IMR-90 (cell line): ENCODE results near the gene MTG1. TPM values are rescaled to one million over a fixed set of nuclear protein-coding genes. Genes with fewer than 3 reads are reported as not detected.

ENCODE experiments used
- ATAC-seq: fragments of 200-7000 bp; cut with Tn5 transposase; 2 replicates; pipeline ENCODE4 v1.9.1; 2020; ENCODE audit warnings: low read depth, mild to moderate bottlenecking, moderate library complexity
- BruUV-seq: library from RNA; stranded (reverse); fragments of 400-500 nt; replicated peaks from 2 replicates; lab custom pipeline; 2021; lab: Mats Ljungman, UMichigan
- CTCF ChIA-PET: fragments of 300-600 bp; formaldehyde crosslinking; extraction: SDS; loops from one replicate; lab custom pipeline; 2021; ENCODE audit warnings: antibody characterized with exemption; lab: Yijun Ruan, JAX
- POLR2A ChIA-PET: fragments of 300-600 bp; sonication (Branson Sonifier 250); formaldehyde crosslinking; loops from one replicate; lab custom pipeline; 2022; ENCODE audit warnings: antibody characterized with exemption; ENCODE audit not compliant: unreplicated experiment; lab: Charles Lee
- DNase-seq: peaks from one replicate; pipeline ENCODE4 v3.0.0; 2013
- H2AFZ ChIP-seq: replicated peaks from 2 replicates; pipeline ENCODE3; 2013; ENCODE audit warnings: low read length, mild to moderate bottlenecking; ENCODE audit not compliant: poor library complexity
- H2AK5ac ChIP-seq: 2 replicates; pipeline ENCODE4 v1.6.1; 2013; ENCODE audit warnings: low read depth, low read length, inconsistent platforms
- H2AK9ac ChIP-seq: replicated peaks from 2 replicates; pipeline ENCODE3; 2013; ENCODE audit warnings: mild to moderate bottlenecking, low read depth, low read length, moderate library complexity; ENCODE audit not compliant: poor library complexity
- H2BK120ac ChIP-seq: 2 replicates; pipeline ENCODE4 v1.6.1; 2013; ENCODE audit warnings: low read depth, low read length, inconsistent platforms
- H2BK15ac ChIP-seq: 3 replicates; pipeline ENCODE4 v1.6.1; 2013; ENCODE audit warnings: low read depth, low read length, inconsistent platforms
- H2BK20ac ChIP-seq: 2 replicates; pipeline ENCODE4 v1.6.1; 2013; ENCODE audit warnings: low read depth, mild to moderate bottlenecking, inconsistent platforms, low read length, moderate library complexity
- H2BK5ac ChIP-seq: 2 replicates; pipeline ENCODE4 v1.6.1; 2013; ENCODE audit warnings: mild to moderate bottlenecking, low read depth, low read length, inconsistent platforms; ENCODE audit not compliant: poor library complexity, severe bottlenecking
- H3K14ac ChIP-seq: replicated peaks from 2 replicates; pipeline ENCODE4 v1.6.1; 2013; ENCODE audit warnings: low read depth, low read length, inconsistent platforms
- H3K18ac ChIP-seq: 2 replicates; pipeline ENCODE4 v1.6.1; 2013; ENCODE audit warnings: low read depth, low read length, control low read depth
- H3K23ac ChIP-seq: 2 replicates; pipeline ENCODE4 v1.6.1; 2013; ENCODE audit warnings: low read depth, low read length, inconsistent platforms
- H3K27ac ChIP-seq: 2 replicates; pipeline ENCODE4 v1.5.1; 2013; ENCODE audit warnings: mild to moderate bottlenecking, control low read depth, low read length; ENCODE audit not compliant: insufficient read depth
- H3K27me3 ChIP-seq: 2 replicates; pipeline ENCODE4 v1.6.1; 2013; ENCODE audit warnings: low read length; ENCODE audit not compliant: control insufficient read depth, insufficient read depth
- H3K36me3 ChIP-seq: 2 replicates; pipeline ENCODE4 v1.6.1; 2013; ENCODE audit warnings: low read length, mixed read lengths; ENCODE audit not compliant: control insufficient read depth, insufficient read depth
- H3K4ac ChIP-seq: 2 replicates; pipeline ENCODE4 v1.6.1; 2013; ENCODE audit warnings: low read depth, low read length, inconsistent platforms
- H3K4me1 ChIP-seq: 2 replicates; pipeline ENCODE4 v1.6.1; 2013; ENCODE audit warnings: low read length, mixed read lengths; ENCODE audit not compliant: control insufficient read depth, insufficient read depth
- H3K4me2 ChIP-seq: 2 replicates; pipeline ENCODE4 v1.6.1; 2013; ENCODE audit warnings: low read depth, mild to moderate bottlenecking, control low read depth, low read length, moderate library complexity
- H3K4me3 ChIP-seq: 2 replicates; pipeline ENCODE4 v1.5.1; 2013; ENCODE audit warnings: low read depth, mild to moderate bottlenecking, control low read depth, low read length, moderate library complexity; ENCODE audit not compliant: insufficient read depth
- H3K56ac ChIP-seq: 2 replicates; pipeline ENCODE4 v1.6.1; 2013; ENCODE audit warnings: low read length, inconsistent platforms; ENCODE audit not compliant: insufficient read depth; ENCODE audit errors: extremely low read depth
- H3K79me1 ChIP-seq, 2 experiments: 2 replicates each; pipeline ENCODE4 v1.6.1; 2013; ENCODE audit warnings: low read length in 2 of 2, inconsistent platforms in 1 of 2, low read depth in 1 of 2
- H3K9ac ChIP-seq: 2 replicates; pipeline ENCODE4 v1.6.1; 2013; ENCODE audit warnings: low read depth, low read length, control low read depth
- H3K9me1 ChIP-seq: 2 replicates; pipeline ENCODE4 v1.6.1; 2013; ENCODE audit warnings: low read length, inconsistent platforms; ENCODE audit not compliant: insufficient read depth
- H3K9me3 ChIP-seq: 2 replicates; pipeline ENCODE4 v1.6.1; 2013; ENCODE audit warnings: low read length; ENCODE audit not compliant: control insufficient read depth, insufficient read depth
- H4K20me1 ChIP-seq: 2 replicates; pipeline ENCODE4 v1.6.1; 2013; ENCODE audit warnings: low read length, inconsistent platforms; ENCODE audit not compliant: insufficient read depth
- H4K5ac ChIP-seq: 2 replicates; pipeline ENCODE4 v1.6.1; 2013; ENCODE audit warnings: mild to moderate bottlenecking, low read depth, low read length, control low read depth
- H4K8ac ChIP-seq, 2 experiments: 2 replicates each; pipeline ENCODE4 v1.6.1; 2013; ENCODE audit warnings: low read depth in 2 of 2, low read length in 2 of 2, control low read depth in 1 of 2, inconsistent platforms in 1 of 2
- H4K91ac ChIP-seq: 2 replicates; pipeline ENCODE4 v1.6.1; 2013; ENCODE audit warnings: low read depth, low read length, inconsistent platforms; ENCODE audit not compliant: insufficient read depth
- BHLHE40 ChIP-seq: fragments of 150-350 bp; IDR thresholded peaks from 2 replicates; pipeline ENCODE4 v1.6.1; 2016; ENCODE audit warnings: mild to moderate bottlenecking, low read depth, low read length
- CEBPB ChIP-seq: IDR thresholded peaks from 2 replicates; pipeline ENCODE4 v1.6.1; 2012; ENCODE audit warnings: low read depth, low read length, improper control_type of control experiment
- CHD1 ChIP-seq: IDR thresholded peaks from 2 replicates; pipeline ENCODE4 v1.6.1; 2012; ENCODE audit warnings: low read depth, low read length, improper control_type of control experiment
- FOS ChIP-seq: fragments of 150-350 bp; IDR thresholded peaks from 2 replicates; pipeline ENCODE4 v1.6.1; 2016; ENCODE audit warnings: low read depth, low read length
- MAFK ChIP-seq: IDR thresholded peaks from 2 replicates; pipeline ENCODE4 v1.6.1; 2012; ENCODE audit warnings: low read depth, low read length, improper control_type of control experiment
- MAZ ChIP-seq: IDR thresholded peaks from 2 replicates; pipeline ENCODE4 v1.6.1; 2012; ENCODE audit warnings: low read depth, mild to moderate bottlenecking, low read length, improper control_type of control experiment, moderate library complexity, borderline replicate concordance
- MXI1 ChIP-seq: IDR thresholded peaks from 2 replicates; pipeline ENCODE4 v1.6.1; 2012; ENCODE audit warnings: low read depth, mild to moderate bottlenecking, low read length, moderate library complexity, borderline replicate concordance
- POLR2A ChIP-seq: IDR thresholded peaks from 2 replicates; pipeline ENCODE4 v1.6.1; 2012; ENCODE audit warnings: mild to moderate bottlenecking, low read depth, low read length
- RAD21 ChIP-seq: IDR thresholded peaks from 2 replicates; pipeline ENCODE4 v1.6.1; 2012; ENCODE audit warnings: low read length, improper control_type of control experiment
- RCOR1 ChIP-seq: IDR thresholded peaks from 2 replicates; pipeline ENCODE4 v1.6.1; 2012; ENCODE audit warnings: mild to moderate bottlenecking, low read length, improper control_type of control experiment; ENCODE audit not compliant: insufficient replicate concordance
- RFX5 ChIP-seq: IDR thresholded peaks from 2 replicates; pipeline ENCODE4 v1.8.0; 2012; ENCODE audit warnings: low read depth, mild to moderate bottlenecking, low read length, moderate library complexity
- SMC3 ChIP-seq: fragments of 150-350 bp; IDR thresholded peaks from 2 replicates; pipeline ENCODE4 v1.6.1; 2016; ENCODE audit warnings: low read depth, mild to moderate bottlenecking, antibody characterized with exemption, low read length, moderate library complexity
- WGBS, 2 experiments: methylation state at CpG; one replicate each; pipeline versions ENCODE4 v1.1.5 to v1.1.7; 2013; ENCODE audit warnings: missing lambda C conversion rate in 2 of 2; ENCODE audit not compliant: insufficient read length in 1 of 2; ENCODE audit errors: extremely low coverage in 2 of 2; 5-methylcytosine and 5-hydroxymethylcytosine counted together
- dilution Hi-C: fragments of 300-500 bp; cut with HindIII; formaldehyde crosslinking; loops from one replicate; pipeline ENCODE4 v1.14.3; 2018; ENCODE audit warnings: low sequenced_read_pairs; ENCODE audit not compliant: unreplicated experiment
- in situ Hi-C: fragments of 300-500 bp; cut with MboI; formaldehyde crosslinking; loops from 3 replicates; pipeline ENCODE4 v1.14.3; 2019; ENCODE audit warnings: low sequenced_read_pairs, inconsistent platforms, mixed read lengths
- intact Hi-C: fragments of 100-400 bp; cut with micrococcal nuclease; formaldehyde crosslinking; loops from 2 replicates; pipeline ENCODE4 v1.10.0; 2022
- polyA plus RNA-seq, 3 experiments: library from polyadenylated mRNA; depleted of rRNA; stranded (reverse); fragments of >200 nt; gene quantifications; 2 replicates each; pipeline ENCODE4 v1.2.3, GENCODE V29; 2012; ENCODE audit warnings: low replicate concordance in 1 of 3
- total RNA-seq: library from RNA; depleted of rRNA; stranded (reverse); fragments of >200 nt; gene quantifications from 2 replicates; pipeline ENCODE4 v1.2.3, GENCODE V29; 2012
- TF ChIP-seq, protein P1 (sequence below): conservative IDR thresholded peaks from 2 replicates; pipeline ENCODE4 v1.5.1; 2012; ENCODE audit warnings: mild to moderate bottlenecking, low read depth, low read length, improper control_type of control experiment
- TF ChIP-seq, protein P2 (sequence below): fragments of 150-350 bp; IDR thresholded peaks from 2 replicates; pipeline ENCODE4 v1.6.1; 2017; ENCODE audit warnings: mild to moderate bottlenecking, antibody characterized with exemption, low read length, low read depth
- TF ChIP-seq, protein P3 (sequence below): fragments of 150-350 bp; IDR thresholded peaks from 2 replicates; pipeline ENCODE4 v1.6.1; 2016; ENCODE audit warnings: low read depth, mild to moderate bottlenecking, low read length, moderate library complexity, borderline replicate concordance

Gene MTG1
- total and polyA plus RNA-seq, 2 of the 4 experiments (the other 2 are of a cell fraction) = 38.5 to 64.8 TPM

DNA sequence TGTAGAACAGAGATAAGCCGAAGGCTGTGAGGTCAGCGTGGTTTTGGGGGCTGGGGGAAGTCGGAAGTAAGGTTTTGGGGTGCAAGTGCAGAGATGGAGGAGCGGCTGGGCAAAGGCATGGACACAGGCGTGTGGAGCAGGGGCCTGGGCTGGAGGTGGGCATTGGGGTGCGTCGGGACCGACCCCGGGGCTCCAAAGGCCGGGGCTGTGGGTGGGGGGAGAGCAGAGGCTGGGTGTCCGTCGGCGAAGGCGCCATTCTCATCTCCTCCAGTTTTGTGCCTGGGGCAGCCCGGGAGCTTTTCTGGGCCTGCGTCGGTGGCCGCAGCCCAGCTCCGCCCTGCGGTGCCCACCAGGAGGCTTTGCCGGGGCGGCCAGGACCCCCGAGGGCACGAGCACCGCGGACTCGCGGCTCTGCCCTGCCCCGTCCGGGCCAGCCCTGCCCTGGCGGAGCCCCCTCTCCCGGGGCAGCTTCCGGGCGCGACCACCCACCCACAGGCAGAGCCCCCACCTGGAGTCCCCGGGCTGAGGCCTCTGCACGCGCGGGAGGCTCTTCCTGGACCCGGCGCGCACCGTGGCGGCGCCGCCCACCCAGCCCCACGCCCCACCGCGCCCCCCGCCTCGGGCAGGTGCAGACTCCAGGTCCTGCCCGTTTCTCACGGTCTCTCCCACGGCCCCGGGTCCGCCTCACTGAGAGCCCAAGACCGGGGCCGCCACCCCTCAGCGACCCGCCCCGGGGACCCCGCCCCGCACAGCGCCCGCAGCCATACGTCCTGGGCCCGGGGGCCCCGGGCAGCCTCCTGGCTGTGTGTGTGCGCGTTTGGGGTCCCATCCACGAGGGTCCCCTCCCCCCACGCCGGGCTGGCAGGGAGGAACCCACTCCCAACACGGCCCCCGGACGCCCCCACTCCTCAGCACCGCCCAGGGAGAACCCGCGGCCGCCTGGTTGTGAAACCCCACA lies 52.1 kb downstream of the MTG1 start:
- WGBS, 2 experiments = 49% methylated on average over 18 of the region's 80 CpGs; no CpG with 5 or more reads in 1 of the 2 experiments
- Histone ChIP-seq H2AFZ (no peak overlapping the region), H2BK15ac (no peak overlapping the region), H3K14ac (no peak overlapping the region), H3K56ac (no peak overlapping the region), H4K20me1 (no peaks in the 10 kb centered on the region), H3K27ac (no peak overlapping the region), H2BK20ac (no peak overlapping the region), H2BK5ac (no peak overlapping the region), H3K4me3 (no peak overlapping the region), H3K4ac (no peak overlapping the region), H3K27me3 (no peaks in the 10 kb centered on the region), H4K8ac (no peak overlapping the region), H3K18ac (no peak overlapping the region), H3K4me2 (no peak overlapping the region), H3K9me1 (no peaks in the 10 kb centered on the region), H3K79me1 (no peaks in the 10 kb centered on the region), H3K36me3 (no peaks in the 10 kb centered on the region), H3K9ac (no peak overlapping the region), H4K91ac (no peak overlapping the region), H3K4me1 (no peaks in the 10 kb centered on the region), H4K5ac (no peak overlapping the region), H2AK5ac (no peak overlapping the region), H3K9me3 (peaks cover 15% of the 10 kb centered on the region), H3K23ac (no peak overlapping the region), H2AK9ac (no peak overlapping the region), H2BK120ac (no peak overlapping the region)
- ChIA-PET CTCF (no interaction called here), POLR2A (no interaction called here)
- dilution Hi-C loops = no loop called here
- DNase-seq = no peak
- TF ChIP-seq POLR2A = no peak
- TF ChIP-seq RFX5 = no peak
- no peak for TF ChIP-seq RAD21
- TF ChIP-seq CEBPB = no peak
- no peak for TF ChIP-seq SMC3
- no peak for TF ChIP-seq RCOR1
- TF ChIP-seq, protein P1, sequence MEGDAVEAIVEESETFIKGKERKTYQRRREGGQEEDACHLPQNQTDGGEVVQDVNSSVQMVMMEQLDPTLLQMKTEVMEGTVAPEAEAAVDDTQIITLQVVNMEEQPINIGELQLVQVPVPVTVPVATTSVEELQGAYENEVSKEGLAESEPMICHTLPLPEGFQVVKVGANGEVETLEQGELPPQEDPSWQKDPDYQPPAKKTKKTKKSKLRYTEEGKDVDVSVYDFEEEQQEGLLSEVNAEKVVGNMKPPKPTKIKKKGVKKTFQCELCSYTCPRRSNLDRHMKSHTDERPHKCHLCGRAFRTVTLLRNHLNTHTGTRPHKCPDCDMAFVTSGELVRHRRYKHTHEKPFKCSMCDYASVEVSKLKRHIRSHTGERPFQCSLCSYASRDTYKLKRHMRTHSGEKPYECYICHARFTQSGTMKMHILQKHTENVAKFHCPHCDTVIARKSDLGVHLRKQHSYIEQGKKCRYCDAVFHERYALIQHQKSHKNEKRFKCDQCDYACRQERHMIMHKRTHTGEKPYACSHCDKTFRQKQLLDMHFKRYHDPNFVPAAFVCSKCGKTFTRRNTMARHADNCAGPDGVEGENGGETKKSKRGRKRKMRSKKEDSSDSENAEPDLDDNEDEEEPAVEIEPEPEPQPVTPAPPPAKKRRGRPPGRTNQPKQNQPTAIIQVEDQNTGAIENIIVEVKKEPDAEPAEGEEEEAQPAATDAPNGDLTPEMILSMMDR = no peak
- no peak for TF ChIP-seq BHLHE40
- TF ChIP-seq, protein P2, sequence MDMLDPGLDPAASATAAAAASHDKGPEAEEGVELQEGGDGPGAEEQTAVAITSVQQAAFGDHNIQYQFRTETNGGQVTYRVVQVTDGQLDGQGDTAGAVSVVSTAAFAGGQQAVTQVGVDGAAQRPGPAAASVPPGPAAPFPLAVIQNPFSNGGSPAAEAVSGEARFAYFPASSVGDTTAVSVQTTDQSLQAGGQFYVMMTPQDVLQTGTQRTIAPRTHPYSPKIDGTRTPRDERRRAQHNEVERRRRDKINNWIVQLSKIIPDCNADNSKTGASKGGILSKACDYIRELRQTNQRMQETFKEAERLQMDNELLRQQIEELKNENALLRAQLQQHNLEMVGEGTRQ = no peak
- no peak for TF ChIP-seq MAFK
- TF ChIP-seq CHD1 = no peak
- TF ChIP-seq, protein P3, sequence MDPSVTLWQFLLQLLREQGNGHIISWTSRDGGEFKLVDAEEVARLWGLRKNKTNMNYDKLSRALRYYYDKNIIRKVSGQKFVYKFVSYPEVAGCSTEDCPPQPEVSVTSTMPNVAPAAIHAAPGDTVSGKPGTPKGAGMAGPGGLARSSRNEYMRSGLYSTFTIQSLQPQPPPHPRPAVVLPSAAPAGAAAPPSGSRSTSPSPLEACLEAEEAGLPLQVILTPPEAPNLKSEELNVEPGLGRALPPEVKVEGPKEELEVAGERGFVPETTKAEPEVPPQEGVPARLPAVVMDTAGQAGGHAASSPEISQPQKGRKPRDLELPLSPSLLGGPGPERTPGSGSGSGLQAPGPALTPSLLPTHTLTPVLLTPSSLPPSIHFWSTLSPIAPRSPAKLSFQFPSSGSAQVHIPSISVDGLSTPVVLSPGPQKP = no peak
- TF ChIP-seq MXI1 = no peak
- TF ChIP-seq FOS = no peak
- TF ChIP-seq MAZ = no peak
- intact Hi-C loops = no loop called here
- no TSS peak for BruUV-seq
- in situ Hi-C loops = no loop called here
- no peak for ATAC-seq
